Panc1 (cell line): ENCODE results near the gene TARBP2. TPM values are rescaled to one million over a fixed set of nuclear protein-coding genes. Genes with fewer than 3 reads are reported as not detected.
"Not testable (repeated sequence)": the region's sequence is repeated elsewhere in the genome, so short reads cannot be mapped to it uniquely, and the experiment has no call there.

ENCODE experiments used
- ATAC-seq: fragments of 200-7000 bp; cut with Tn5 transposase; 2 replicates; pipeline ENCODE4 v1.9.1; 2020; ENCODE audit warnings: mild to moderate bottlenecking, moderate library complexity
- BruUV-seq: library from RNA; stranded (reverse); fragments of 400-500 nt; replicated peaks from 2 replicates; lab custom pipeline; 2021; lab: Mats Ljungman, UMichigan
- CTCF ChIA-PET: fragments of 300-600 bp; sonication (Branson Sonifier 250); formaldehyde crosslinking; loops from one replicate; lab custom pipeline; 2022; ENCODE audit warnings: antibody characterized with exemption; lab: Charles Lee
- POLR2A ChIA-PET: fragments of 300-600 bp; sonication (Branson Sonifier 250); formaldehyde crosslinking; loops from one replicate; lab custom pipeline; 2022; ENCODE audit warnings: antibody characterized with exemption; lab: Charles Lee
- DNase-seq: peaks from one replicate; pipeline ENCODE4 v3.0.0-alpha.2; 2010; ENCODE audit warnings: low read depth, low spot score
- H3K27ac ChIP-seq: 2 replicates; pipeline ENCODE4 v1.5.1; 2011; ENCODE audit warnings: mild to moderate bottlenecking, low read length, inconsistent platforms
- H3K27me3 ChIP-seq: fragments of 200-500 bp; sonication (Bioruptor generic); 2 replicates; pipeline ENCODE4 v1.6.0; 2014; ENCODE audit warnings: low read length, inconsistent platforms; ENCODE audit not compliant: control insufficient read depth, insufficient read depth
- H3K36me3 ChIP-seq: fragments of 200-500 bp; sonication (Bioruptor generic); 2 replicates; pipeline ENCODE4 v1.5.1; 2014; ENCODE audit warnings: inconsistent platforms, mild to moderate bottlenecking, low read length, moderate library complexity; ENCODE audit not compliant: control insufficient read depth, insufficient read depth
- H3K4me1 ChIP-seq: 2 replicates; pipeline ENCODE4 v1.5.1; 2011; ENCODE audit warnings: inconsistent platforms, mild to moderate bottlenecking, low read length, moderate library complexity; ENCODE audit not compliant: control insufficient read depth, insufficient read depth
- H3K4me3 ChIP-seq, 2 experiments: 2 replicates each; pipeline ENCODE4 v1.5.1; 2011 to 2012; ENCODE audit warnings: low read depth in 2 of 2, low read length in 2 of 2, mild to moderate bottlenecking in 2 of 2, inconsistent platforms in 1 of 2, moderate library complexity in 1 of 2
- H3K9me3 ChIP-seq: fragments of 200-500 bp; sonication (Bioruptor generic); 2 replicates; pipeline ENCODE4 v1.5.1; 2014; ENCODE audit warnings: low read depth, mild to moderate bottlenecking, inconsistent platforms, low read length, moderate library complexity; ENCODE audit not compliant: control insufficient read depth, insufficient read depth
- POLR2AphosphoS5 ChIP-seq: IDR thresholded peaks from 2 replicates; pipeline ENCODE4 v1.6.1; 2012; ENCODE audit warnings: mild to moderate bottlenecking, low read depth, low read length, moderate library complexity
- SIN3A ChIP-seq: IDR thresholded peaks from 2 replicates; pipeline ENCODE4 v1.6.1; 2012; ENCODE audit warnings: low read depth, mild to moderate bottlenecking, low read length, moderate library complexity, borderline replicate concordance; ENCODE audit not compliant: insufficient read depth
- TCF7L2 ChIP-seq: IDR thresholded peaks from 2 replicates; pipeline ENCODE4 v1.6.1; 2011; ENCODE audit warnings: mild to moderate bottlenecking, low read depth, low read length, inconsistent platforms
- in situ Hi-C: cut with HindIII; loops from 2 replicates; pipeline ENCODE4 v1.10.0; 2016; ENCODE audit warnings: low sequenced_read_pairs, low pct_unique_long_range_greater_than_20kb
- intact Hi-C: fragments of 100-400 bp; cut with micrococcal nuclease; formaldehyde crosslinking; loops from one replicate; pipeline ENCODE4 v1.10.0; 2022; ENCODE audit not compliant: unreplicated experiment
- total RNA-seq: library from RNA; stranded (reverse); gene quantifications from one replicate; pipeline ENCODE4 v1.2.1, GENCODE V29; 2021; ENCODE audit not compliant: unreplicated experiment
- TF ChIP-seq, protein P1 (sequence below), 2 experiments: IDR thresholded peaks; 2 replicates each; pipeline ENCODE4 v1.6.1; 2011 to 2012; ENCODE audit warnings: low read depth in 2 of 2, control low read depth in 1 of 2, low read length in 1 of 2, mild to moderate bottlenecking in 1 of 2, moderate library complexity in 1 of 2; ENCODE audit not compliant: insufficient read depth in 1 of 2
- TF ChIP-seq, protein P2 (sequence below): fragments of 450-650 bp; IDR thresholded peaks from 2 replicates; pipeline ENCODE4 v1.5.1; 2017; ENCODE audit warnings: mild to moderate bottlenecking

TARBP2 gene
- total RNA-seq, 1 experiment from 2014 or later = 67.3 TPM

GRCh38 chr12:53539526-53539925 lies 38.4 kb downstream of the TARBP2 start:
- no TSS peak for BruUV-seq
- in situ Hi-C loops (no loop called here), intact Hi-C loops (no loop called here)
- H3K36me3 ChIP-seq = peaks cover 16% of the 10 kb centered on the region; the same call in 1 of the 2 replicates
- POLR2A ChIA-PET = no interaction called here
- CTCF ChIA-PET = no interaction called here
- no peak for DNase-seq
- TF ChIP-seq POLR2AphosphoS5 = no peak
- TF ChIP-seq TCF7L2 = no peak
- no peak for TF ChIP-seq SIN3A
- TF ChIP-seq, protein P1, sequence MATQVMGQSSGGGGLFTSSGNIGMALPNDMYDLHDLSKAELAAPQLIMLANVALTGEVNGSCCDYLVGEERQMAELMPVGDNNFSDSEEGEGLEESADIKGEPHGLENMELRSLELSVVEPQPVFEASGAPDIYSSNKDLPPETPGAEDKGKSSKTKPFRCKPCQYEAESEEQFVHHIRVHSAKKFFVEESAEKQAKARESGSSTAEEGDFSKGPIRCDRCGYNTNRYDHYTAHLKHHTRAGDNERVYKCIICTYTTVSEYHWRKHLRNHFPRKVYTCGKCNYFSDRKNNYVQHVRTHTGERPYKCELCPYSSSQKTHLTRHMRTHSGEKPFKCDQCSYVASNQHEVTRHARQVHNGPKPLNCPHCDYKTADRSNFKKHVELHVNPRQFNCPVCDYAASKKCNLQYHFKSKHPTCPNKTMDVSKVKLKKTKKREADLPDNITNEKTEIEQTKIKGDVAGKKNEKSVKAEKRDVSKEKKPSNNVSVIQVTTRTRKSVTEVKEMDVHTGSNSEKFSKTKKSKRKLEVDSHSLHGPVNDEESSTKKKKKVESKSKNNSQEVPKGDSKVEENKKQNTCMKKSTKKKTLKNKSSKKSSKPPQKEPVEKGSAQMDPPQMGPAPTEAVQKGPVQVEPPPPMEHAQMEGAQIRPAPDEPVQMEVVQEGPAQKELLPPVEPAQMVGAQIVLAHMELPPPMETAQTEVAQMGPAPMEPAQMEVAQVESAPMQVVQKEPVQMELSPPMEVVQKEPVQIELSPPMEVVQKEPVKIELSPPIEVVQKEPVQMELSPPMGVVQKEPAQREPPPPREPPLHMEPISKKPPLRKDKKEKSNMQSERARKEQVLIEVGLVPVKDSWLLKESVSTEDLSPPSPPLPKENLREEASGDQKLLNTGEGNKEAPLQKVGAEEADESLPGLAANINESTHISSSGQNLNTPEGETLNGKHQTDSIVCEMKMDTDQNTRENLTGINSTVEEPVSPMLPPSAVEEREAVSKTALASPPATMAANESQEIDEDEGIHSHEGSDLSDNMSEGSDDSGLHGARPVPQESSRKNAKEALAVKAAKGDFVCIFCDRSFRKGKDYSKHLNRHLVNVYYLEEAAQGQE (IDR thresholded peaks at IDR 0.05; ENCODE audit: insufficient read depth in 1 of 2, low read depth in 2 of 2, low read length in 1 of 2) = no peak
- TF ChIP-seq, protein P2, sequence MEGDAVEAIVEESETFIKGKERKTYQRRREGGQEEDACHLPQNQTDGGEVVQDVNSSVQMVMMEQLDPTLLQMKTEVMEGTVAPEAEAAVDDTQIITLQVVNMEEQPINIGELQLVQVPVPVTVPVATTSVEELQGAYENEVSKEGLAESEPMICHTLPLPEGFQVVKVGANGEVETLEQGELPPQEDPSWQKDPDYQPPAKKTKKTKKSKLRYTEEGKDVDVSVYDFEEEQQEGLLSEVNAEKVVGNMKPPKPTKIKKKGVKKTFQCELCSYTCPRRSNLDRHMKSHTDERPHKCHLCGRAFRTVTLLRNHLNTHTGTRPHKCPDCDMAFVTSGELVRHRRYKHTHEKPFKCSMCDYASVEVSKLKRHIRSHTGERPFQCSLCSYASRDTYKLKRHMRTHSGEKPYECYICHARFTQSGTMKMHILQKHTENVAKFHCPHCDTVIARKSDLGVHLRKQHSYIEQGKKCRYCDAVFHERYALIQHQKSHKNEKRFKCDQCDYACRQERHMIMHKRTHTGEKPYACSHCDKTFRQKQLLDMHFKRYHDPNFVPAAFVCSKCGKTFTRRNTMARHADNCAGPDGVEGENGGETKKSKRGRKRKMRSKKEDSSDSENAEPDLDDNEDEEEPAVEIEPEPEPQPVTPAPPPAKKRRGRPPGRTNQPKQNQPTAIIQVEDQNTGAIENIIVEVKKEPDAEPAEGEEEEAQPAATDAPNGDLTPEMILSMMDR = no peak
- H3K9me3 ChIP-seq = no peaks in the 10 kb centered on the region
- peaks cover 6% of the 10 kb centered on the region for H3K4me1 ChIP-seq
- H3K27ac ChIP-seq = no peak overlapping the region
- no peak overlapping the region for H3K4me3 ChIP-seq
- no peak for ATAC-seq
- no peaks in the 10 kb centered on the region for H3K27me3 ChIP-seq

DNA sequence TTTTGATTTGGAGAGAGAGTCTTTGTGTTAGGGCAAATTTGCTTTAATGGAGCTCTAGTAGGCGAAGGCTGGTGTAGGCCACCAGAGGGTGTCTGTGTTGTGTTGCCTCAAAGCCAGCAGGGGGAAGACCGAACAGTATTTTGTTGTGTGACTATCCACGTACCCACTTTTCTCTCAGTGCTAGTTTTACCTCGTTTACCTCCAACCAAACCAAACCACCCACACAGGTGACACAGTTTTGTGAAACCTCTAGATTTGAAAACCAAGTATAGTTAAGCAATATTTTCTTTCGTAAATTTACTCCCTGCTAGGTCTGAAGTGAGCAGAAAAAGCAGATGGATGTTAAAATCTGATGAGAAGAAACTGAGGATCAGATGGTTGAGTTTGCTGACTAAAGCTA lies 42.5 kb downstream of the TARBP2 start:
- Histone ChIP-seq H3K9me3 (no peaks in the 10 kb centered on the region), H3K36me3 (peaks cover 9% of the 10 kb centered on the region; the same call in 1 of the 2 replicates), H3K27me3 (no peaks in the 10 kb centered on the region), H3K4me3 (no peak overlapping the region), H3K4me1 (peaks cover 6% of the 10 kb centered on the region), H3K27ac (peak overlapping the region; percentile 56)
- POLR2A ChIA-PET = interaction anchor here (0.7 to 0.9 kb wide), 2 partner anchors 132 to 164 kb away, joined by 3 to 4 read pairs; partner anchors contain the start of gene ATP5MC2
- CTCF ChIA-PET = interaction anchor here (0.6 to 1.7 kb wide), 9 partner anchors 8 to 208 kb away, joined by 3 to 9 read pairs (median 5); partner anchors contain the start of gene ATP5MC2
- DNase-seq = peak; percentile 64
- TF ChIP-seq, protein P1 (IDR thresholded peaks at IDR 0.05; ENCODE audit: insufficient read depth in 1 of 2, low read depth in 2 of 2, low read length in 1 of 2) = no peak
- TF ChIP-seq, protein P2 = peak; percentile 91
- ATAC-seq = peak; percentile 93
- in situ Hi-C loops = no loop called here
- intact Hi-C loops = no loop called here
- no TSS peak for BruUV-seq

DNA sequence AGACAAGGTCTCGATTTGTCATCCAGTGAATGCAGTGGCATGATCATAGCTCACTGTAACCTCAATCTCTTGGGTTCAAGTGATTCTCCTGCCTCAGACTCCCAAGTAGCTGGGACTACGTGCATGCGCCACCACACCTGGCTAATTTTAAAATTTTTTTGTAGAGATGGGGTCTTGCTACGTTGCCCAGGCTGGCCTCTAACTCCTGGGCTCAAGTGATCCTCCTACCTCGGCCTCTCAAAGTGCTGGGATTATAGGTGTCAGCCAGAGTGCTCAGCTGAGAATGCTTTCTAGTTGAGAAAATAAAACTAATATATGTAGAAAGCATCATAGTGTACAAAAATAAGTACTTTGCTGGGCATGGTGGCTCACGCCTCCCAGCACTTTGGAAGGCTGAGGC lies 47.3 kb downstream of the TARBP2 start:
- H3K36me3 ChIP-seq, H3K4me1 ChIP-seq, H3K27me3 ChIP-seq, POLR2A ChIA-PET, H3K9me3 ChIP-seq, BruUV-seq, H3K4me3 ChIP-seq, DNase-seq, H3K27ac ChIP-seq, ATAC-seq, in situ Hi-C loops: not testable (repeated sequence)
- CTCF ChIA-PET = interaction anchor here (0.6 kb wide), 1 partner anchor 12 kb away, joined by 3 read pairs; no protein-coding TSS in a partner anchor
- intact Hi-C loops = loop anchor here (5.0 kb wide), 1 partner anchor 129 kb away; the partner anchor contains the start of gene ATP5MC2
